22Rv1 (cell line): Measurements from ENCODE around the gene CDAN1.
A peak's percentile ranks its signal among the peaks of the same experiment; 100 is the strongest.

ENCODE experiments used
- H3K27ac ChIP-seq: fragments of 450-650 bp; 2 replicates; pipeline ENCODE4 v1.5.1; 2017
- CTCF ChIP-seq: fragments of 450-650 bp; IDR thresholded peaks from 2 replicates; pipeline ENCODE4 v1.5.1; 2017; ENCODE audit warnings: mild to moderate bottlenecking
- ZFX ChIP-seq: fragments of 450-650 bp; IDR thresholded peaks from 2 replicates; pipeline ENCODE4 v1.6.1; 2017; ENCODE audit warnings: antibody characterized with exemption, borderline replicate concordance

Gene CDAN1

DNA sequence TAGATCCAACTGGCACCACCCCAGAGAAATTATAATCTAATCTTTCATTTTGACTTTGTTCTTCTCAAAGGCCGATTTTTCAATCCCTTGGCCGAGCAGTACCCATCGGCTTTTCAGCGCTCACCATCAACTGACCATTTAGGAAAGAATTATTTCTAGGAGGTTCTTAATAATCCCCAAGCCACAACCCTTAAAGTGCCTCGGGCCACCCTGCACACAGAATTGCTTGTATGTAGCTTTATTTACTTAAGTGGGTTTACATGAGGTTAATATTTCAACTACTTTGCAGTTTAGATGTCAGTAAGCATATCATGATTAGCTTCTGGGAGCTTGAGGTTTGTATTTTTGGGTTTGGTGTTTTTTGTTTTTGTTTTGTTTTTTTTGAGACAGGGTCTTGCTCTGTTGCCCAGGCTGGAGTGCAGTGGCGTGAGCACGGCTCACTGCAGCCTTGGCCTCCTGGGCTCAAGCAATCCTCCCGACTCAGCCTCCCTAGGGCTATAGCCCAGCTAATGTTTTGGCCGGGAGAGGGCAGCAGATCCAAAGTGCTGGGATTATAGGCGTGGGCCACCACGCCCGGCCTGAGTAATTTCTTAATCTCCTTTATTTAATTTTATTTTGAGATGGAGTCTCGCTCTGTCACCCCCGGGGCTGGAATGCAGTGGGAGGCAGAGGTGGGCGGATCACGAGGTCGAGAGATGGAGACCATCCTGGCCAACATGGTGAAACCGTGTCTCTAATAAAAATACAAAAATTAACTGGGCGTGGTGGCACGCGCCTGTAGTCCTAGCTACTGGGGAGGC lies 801 bp upstream of the CDAN1 start:
- peak overlapping the region; percentile 71 for H3K27ac ChIP-seq
- TF ChIP-seq ZFX (no peak), CTCF (peak; percentile 83)

DNA sequence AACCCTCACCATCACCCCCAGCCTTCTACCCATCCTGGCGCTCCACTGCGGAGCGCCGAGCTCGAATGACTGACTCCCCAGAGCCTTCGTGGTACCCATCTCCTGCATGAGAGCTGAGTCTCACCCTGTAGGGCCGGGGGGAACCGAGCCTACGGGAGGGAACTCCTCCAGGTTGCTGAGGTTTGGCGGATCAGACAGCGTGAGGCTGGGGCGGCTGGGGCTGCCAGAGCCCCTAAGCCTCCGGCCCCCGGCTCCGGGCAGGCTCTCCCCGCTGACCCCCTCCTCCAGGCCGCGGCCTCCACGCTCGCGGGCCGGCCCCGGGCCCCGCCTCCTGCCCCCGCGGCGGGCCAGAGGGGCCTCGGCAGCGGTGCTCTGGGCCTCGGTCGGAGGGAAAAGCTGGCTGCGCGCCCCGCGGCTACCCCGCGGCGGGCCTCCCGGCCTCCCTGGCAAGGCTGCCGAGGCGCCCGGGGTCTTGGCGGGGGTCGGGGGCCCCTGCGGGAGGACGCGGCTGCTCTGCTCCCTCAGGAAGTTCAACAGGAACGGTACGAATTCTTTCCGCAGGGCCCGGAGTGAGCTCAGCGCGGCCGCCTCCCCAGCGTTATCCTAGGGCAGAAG lies 643 bp downstream of the CDAN1 start:
- no peak for TF ChIP-seq CTCF
- TF ChIP-seq ZFX = no peak
- peak overlapping the region; percentile 71 for H3K27ac ChIP-seq

DNA sequence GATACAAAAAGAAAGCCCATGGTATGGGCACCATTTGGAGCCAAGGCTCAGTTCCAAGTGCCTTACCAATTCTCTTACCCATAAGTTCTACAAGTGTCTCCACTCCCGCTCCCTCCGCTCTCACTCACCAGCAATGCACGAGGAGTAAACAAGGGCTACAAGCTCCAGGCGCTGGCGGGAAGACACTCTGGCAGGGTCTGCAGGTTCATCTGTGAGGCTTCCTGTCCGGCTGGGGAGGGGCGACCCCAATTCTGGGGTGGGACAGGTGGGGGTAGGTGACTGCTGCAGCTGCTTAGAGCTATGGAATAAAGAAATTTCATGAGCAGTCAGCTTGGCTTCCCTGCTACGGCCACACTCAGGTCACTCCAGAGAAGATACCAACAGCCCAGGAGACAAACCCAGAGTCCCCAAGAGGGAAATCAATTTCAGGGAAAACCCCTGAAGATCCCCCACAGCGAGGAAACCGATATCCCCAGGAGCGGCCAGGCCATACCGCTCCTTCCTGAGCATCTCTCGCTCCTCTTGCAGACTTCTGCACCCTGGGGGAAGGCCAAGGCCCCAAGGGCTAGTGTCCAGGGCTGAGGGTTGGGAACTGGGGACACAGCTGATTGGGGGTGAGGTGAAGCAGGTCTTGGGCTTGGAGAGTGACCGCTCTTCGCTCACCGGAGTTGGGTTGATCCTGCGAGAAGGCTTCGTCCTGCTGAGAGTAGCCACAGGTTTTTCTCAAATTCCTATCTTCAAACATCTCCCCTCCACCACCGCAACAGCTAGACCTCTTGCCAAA lies 1.4 kb downstream of the CDAN1 start:
- H3K27ac ChIP-seq = no peak overlapping the region; the same call in 1 of the 2 replicates
- no peak for TF ChIP-seq CTCF
- TF ChIP-seq ZFX = no peak

DNA sequence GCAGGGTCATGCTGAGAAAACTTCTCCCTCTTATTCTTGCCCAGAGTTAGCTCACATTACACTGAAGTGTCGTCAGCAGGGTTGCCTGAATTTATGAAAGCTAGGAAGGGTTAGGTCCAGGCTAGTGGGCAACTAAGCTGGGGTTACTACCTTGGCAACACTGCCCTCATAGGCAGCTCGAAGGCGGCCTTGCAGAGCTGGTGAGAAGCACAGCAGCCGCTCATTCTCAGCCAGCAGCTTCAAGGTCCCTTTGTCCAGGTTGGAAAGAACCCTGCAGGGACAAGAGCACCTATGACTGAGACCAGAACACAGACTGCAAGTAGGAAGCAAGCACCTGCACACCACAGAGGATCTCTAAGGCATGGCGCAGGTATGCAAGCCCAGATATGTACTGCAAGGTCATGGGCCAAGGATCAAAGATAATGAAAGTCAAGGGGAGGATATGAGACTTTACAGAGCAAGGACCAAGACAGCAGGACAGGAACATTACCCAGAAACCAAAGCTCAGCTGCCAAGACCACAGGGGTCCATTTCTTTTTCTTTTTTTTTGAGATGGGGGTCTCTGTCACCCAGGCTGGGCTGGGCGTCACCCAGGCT lies 2.8 kb downstream of the CDAN1 start:
- H3K27ac ChIP-seq = no peak overlapping the region
- TF ChIP-seq CTCF (no peak), ZFX (no peak)

DNA sequence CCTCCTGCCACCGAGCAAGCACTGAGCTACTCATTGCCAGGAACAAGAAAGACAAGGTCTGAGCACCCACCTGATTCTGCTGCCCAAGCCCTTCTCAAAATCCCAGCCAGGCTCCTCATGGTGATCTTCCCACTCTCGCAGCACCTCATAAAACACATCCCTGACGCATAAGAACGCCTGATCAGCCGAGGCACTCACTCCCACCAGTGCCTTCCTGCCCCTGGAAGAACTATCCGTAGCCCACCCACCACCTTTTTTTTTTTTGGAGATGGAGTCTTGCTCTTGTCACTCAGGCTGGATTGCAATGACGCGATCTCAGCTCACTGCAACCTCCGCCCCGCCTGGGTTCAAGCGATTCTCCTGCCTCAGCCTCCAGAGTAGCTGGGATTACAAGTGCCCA lies 3.9 kb downstream of the CDAN1 start:
- H3K27ac ChIP-seq = no peak overlapping the region
- TF ChIP-seq ZFX (no peak), CTCF (no peak)

GRCh38 chr15:42732095-42732827 lies 4.7 kb downstream of the CDAN1 start:
- TF ChIP-seq CTCF (no peak), ZFX (no peak)
- H3K27ac ChIP-seq = no peak overlapping the region
